NCI-H2196 (cell line): ENCODE measurements around the gene PPFIA3.

Source experiments
- DNase-seq: peaks from one replicate; lab custom pipeline; 2025; ENCODE audit not compliant: unreplicated experiment; lab: John Stamatoyannopoulos, UW

PPFIA3 gene

DNA sequence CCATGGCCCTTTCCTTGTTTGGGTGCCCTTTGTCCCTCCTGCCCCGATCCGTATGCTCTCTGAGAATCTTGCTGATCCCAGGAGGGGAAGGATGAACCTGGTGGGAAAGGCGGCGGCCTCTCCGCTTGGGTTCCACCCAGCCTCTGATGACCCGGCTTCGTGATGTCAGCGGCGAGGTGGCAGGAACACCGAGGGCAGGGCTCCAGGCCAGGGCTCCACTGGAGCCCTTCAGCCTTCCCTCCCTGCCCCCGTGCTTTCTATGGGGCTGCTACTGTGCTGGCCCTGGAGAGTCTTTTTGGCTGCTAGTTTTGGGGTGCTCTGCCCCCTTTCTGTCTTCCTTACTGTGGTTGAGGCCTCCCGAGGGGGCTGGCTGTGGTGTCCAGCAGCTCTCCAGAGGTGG is 17.0 kb upstream of the PPFIA3 start:
- DNase-seq = no peak

DNA sequence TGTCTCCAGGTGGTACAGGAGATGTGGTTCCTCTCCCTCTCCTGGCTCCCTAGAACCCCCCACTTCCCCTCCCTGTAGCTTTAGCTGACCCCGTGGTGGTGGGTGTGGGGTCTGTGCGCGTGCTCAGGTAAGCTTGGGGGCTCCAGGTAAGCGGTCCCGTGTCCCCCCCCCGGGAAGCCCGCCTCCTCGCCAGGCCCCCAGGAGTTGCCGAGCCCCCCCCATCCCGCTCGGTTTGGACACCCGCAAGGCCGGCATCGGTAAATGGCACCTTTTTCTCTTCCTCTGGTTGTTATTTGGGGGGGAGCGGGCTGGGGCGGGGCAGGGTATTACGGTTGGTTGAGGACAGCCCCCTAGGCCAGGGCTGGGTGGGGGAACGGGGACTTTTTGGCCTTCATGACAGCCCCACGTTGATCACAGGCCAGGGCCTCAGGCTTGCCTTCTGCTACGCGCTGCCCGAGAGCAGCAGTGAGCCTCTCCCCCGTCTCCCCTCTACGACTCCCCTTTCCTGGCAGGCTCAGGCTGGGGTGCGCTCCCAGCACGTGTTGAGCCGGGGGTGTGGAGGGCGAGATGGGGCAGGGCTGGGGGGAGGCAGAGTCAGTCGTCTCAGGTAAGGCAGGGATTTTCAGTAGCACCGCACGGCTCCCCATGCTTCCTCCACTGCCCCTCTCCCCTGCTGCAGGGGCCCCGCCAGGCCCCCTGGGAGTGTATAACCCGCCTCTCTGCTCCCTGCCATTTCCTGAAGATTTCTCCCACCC is 15.8 kb upstream of the PPFIA3 start:
- no peak for DNase-seq

DNA sequence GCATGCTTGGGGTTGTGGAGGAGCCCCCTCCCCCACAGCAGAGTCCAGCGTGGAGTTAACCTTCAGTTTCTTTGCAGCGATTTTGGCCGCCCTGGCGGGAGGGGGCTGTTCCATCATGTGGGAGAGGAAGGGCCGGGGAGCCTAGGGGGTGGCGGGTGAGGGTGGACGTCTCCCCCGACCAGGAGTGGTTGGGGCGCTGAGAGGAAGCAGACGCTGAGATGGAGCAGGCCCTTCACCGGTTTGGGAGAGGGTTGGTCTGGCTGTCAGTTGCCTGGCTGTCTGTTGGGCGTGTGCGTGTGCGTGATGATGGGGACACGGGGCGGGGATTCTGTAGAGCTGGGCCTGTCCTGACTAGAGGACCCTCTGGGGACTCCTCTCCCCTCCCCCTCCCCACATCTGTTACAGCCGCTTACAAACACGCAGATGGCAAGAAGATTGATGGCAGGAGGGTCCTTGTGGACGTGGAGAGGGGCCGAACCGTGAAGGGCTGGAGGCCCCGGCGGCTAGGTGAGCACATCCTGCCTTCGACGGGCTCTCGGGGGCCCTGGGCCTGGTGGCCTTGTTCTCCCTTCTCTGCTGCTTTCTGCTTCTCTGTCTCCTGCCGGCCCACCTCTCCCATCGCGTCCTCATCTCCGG is 15.0 kb upstream of the PPFIA3 start:
- no peak for DNase-seq

DNA sequence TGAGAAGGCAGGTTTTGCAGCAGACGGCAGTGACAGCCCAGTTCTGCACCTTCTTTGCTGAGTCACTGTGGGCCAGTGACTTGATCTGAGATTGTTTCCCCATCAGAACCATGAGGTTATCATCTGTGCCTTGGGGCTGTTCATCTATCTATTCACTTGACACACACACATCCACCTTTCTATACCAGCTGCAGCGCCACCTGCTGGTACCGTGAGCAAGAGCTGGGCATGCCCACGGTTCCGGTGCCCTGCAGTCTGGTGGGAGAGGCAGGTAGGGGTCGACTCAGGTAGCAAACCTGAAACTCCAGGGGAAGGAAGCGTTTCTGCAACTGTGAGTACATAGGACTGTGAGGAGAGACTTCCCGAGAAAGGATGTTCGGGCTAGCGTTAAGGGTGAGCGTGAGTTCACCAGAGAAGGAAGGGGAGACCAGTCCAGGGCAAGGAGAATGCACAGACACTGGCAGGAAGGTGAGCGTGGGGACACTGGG is 12.7 kb upstream of the PPFIA3 start:
- DNase-seq = peak; percentile 83

DNA sequence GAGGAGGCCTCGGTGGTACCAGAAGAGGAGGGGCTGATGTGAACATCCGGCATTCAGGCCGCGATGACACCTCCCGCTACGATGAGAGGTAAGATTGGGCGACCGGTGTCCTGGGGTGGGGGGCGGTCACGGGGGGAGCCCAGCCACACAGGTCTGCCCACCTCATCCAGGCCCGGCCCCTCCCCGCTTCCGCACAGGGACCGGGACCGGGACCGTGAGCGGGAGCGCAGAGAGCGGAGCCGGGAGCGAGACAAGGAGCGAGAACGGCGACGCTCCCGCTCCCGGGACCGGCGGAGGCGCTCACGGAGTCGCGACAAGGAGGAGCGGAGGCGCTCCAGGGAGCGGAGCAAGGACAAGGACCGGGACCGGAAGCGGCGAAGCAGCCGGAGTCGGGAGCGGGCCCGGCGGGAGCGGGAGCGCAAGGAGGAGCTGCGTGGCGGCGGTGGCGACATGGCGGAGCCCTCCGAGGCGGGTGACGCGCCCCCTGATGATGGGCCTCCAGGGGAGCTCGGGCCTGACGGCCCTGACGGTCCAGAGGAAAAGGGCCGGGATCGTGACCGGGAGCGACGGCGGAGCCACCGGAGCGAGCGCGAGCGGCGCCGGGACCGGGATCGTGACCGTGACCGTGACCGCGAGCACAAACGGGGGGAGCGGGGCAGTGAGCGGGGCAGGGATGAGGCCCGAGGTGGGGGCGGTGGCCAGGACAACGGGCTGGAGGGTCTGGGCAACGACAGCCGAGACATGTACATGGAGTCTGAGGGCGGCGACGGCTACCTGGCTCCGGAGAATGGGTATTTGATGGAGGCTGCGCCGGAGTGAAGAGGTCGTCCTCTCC is 11.5 kb upstream of the PPFIA3 start:
- no peak for DNase-seq

DNA sequence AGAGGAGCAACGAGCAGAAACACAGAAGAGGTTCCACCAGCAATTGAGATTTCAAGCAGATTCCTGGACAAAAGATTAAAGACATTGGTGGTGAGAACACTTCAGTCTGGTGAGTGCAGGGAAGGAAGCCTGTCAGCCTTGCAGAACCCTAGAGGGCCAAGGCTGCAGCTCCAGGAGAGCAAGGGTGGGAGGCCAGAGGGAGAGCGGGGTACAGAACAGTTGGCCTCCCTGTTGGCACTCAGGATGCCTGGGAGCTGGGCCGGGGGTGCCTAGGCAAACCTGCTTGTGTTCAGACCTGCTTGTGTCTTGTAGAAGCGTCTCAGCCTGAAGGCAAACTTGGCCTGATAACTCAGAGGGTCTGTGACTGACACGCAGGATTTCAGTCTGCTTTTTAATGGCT is 10.3 kb upstream of the PPFIA3 start:
- DNase-seq = no peak

DNA sequence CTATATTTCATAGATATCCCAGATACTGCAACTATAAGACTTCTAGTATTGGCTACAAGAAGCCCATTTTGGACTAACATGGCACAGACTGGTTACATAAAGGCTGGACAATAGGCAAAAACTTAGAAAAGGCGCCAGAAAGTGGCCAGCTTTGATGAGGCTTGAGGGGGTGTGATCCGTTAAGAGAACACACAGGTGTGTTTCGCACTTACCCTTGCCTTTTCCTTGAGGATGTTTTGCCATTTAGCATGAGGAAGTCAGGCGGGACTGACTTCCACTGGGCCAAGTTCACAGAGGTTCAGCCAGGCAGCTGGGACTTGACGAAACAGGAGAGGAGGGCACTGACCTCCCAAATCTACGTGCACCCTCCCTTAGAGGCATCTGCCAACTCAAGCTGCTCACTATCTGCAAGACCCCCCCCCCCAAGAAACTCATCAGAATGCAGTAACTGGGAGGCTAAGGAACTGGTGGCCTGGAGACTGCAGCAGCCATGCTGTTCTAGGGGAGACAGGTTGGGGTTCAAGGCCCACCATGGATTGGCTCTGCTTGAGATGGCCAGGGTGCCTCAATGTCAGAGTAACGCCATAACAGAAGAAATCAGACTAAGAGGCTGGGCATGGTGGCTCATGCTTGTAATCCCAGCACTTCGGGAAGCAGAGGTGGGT is 9.6 kb upstream of the PPFIA3 start:
- DNase-seq = no peak

- no peak for DNase-seq
Measured at GRCh38 chr19:49110567-49110966, 8.8 kb upstream of the PPFIA3 start.

DNA sequence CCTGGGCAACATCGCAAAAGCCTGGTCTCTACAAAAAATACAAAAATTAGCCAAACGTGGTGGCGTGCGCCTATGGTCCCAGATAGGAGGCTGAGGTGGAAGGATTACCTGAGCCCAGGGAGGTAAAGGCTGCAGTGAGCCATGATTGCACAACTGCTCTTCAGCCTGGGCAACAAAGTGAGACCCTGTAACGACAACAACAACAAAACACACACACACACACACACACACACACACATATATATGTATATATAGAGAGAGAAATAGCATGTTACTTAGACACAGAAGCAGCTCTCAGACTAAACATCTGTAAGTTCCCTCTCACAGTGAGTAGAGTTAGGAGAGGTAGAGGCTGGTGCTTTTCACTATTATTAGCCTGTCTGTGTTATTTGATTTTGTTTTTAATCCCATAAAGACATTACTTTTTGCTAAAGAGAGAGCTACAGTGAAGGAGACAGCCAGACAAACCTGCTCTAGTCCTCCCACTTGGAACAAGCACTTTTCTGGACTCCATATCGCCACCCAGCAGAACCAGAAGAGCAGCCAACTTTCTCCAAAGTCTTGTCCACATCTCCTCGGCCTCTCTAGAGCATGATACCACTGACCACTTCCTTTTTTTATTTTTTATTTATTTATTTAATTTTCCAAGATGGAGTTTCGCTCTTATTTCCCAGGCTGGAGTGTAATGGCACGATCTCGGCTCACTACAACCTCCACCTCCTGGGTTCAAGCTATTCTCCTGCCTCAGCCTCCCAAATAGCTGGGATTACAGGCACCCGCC is 7.9 kb upstream of the PPFIA3 start:
- DNase-seq = no peak

GRCh38 chr19:49113762-49114629 is 5.3 kb upstream of the PPFIA3 start, which contains the start of gene LIN7B:
LIN7B (plus strand) TSS chr19:49114370; CDS start chr19:49114405, 35 bp downstream.
- DNase-seq = peak; percentile 78

GRCh38 chr19:49114630-49115363 is 4.5 kb upstream of the PPFIA3 start:
- no peak for DNase-seq

GRCh38 chr19:49116544-49116943 is 2.8 kb upstream of the PPFIA3 start:
- no peak for DNase-seq

DNA sequence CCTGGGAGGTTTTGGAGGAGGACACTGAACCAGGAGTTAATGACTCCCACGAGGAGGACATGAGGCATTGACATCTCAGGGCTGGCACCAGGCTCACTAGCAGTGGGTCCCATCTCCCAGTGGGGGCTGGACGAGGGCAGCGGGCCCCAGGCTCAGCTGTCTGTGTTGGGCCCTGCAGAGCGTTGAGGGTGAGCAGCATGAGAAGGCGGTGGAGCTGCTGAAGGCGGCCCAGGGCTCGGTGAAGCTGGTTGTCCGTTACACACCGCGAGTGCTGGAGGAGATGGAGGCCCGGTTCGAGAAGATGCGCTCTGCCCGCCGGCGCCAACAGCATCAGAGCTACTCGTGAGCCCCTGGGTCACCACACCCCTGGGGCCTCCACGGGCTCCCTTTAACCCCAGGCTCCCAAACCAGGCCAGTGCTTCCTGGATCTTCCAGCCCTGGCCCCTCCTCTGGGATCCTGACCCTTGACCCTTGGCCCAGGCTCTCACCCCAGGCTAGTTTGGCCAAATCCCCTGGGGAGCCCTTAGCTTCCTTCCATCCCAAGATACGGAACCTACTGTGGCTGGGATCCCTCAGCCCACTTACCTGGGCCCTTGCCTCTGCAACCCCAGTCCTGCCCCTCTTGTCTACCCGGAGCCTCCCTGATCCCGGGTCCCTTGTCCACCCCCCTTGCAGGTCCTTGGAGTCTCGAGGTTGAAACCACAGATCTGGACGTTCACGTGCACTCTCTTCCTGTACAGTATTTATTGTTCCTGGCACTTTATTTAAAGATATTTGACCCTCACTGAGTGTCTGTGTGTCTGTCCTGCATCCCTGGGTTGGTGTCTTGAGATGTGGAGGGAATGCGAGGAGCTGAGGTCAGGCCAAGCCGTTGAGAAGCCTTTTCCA is 1.4 kb upstream of the PPFIA3 start:
- DNase-seq = no peak

- peak; percentile 94 for DNase-seq
Measured at GRCh38 chr19:49118565-49119410, 556 bp upstream of the PPFIA3 start, which contains the start of gene C19orf73. C19orf73 (minus strand) TSS chr19:49119143; CDS start chr19:49119022, 121 bp downstream.

- no peak for DNase-seq
Measured at GRCh38 chr19:49120325-49120683, 960 bp downstream of the PPFIA3 start.

GRCh38 chr19:49120868-49121267 is 1.5 kb downstream of the PPFIA3 start:
- DNase-seq = no peak

DNA sequence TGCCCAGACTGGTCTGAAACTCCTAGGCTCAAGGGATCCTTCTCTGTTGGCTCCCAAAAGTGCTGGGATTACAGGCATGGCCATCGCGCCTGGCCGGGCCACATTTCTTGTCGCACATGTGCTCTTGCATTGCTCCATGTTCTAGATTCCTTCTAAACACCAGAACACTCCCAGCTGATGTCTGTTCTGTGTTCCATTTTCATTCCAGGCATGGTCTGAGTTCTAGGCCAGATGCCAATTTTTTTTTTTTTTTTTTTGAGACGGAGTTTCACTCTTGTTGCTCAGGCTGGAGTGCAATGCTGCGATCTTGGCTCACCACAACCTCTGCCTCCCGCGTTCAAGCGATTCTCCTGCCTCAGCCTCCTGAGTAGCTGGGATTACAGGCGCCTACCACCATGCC is 2.5 kb downstream of the PPFIA3 start:
- DNase-seq = peak; percentile 14
